ENCODE measurements around the gene RBMS3.
"Not testable (repeated sequence)": the region's sequence is repeated elsewhere in the genome, so short reads cannot be mapped to it uniquely, and the experiment has no call there.

The RBMS3 gene

DNA sequence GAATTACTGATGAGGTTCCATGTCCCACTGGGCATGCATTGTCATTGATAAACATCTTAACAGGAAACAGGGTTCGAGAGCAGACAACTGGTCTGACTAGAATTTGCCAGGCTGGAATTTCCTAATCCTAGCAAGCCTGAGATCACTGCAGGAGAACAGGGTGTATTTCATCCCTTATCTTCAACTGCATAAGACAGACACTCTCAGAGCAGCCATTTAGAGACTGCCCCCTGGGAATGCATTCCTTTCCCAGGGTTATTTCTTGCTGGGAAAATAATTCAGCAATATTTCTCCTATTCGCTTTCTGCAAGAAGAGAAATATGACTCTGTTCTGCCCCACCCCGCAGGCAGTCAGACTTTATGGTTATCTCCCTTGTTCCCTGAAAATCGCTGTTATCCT, 113.1 kb downstream of the RBMS3 start:
- not testable (repeated sequence) for FAIRE-seq

GRCh38 chr3:29397406-29397805, 116.5 kb downstream of the RBMS3 start:
- FAIRE-seq: no peak

DNA sequence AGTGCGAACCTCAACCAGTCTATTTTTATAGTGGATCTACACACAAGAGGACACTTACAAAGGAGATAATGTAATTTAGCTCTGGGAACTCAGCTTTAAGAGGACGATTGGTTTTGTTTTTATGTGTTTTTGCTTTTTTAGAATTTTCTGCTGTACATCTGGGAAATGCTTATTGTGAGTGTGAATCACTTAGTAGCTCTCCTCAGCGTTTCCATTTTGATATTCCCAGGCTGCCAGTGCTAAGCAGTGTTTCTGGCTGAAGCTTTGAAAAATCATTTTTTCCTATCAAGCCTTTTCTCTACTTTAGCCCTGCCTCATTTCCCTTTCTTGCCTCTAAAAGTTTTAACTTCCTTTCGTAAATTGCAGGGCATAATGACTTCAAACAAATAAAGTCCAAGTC, 117.9 kb downstream of the RBMS3 start:
- no peak for FAIRE-seq

GRCh38 chr3:29406291-29406832, 125.5 kb downstream of the RBMS3 start:
- no peak for FAIRE-seq

GRCh38 chr3:29408676-29409075, 127.8 kb downstream of the RBMS3 start:
- no peak for FAIRE-seq

DNA sequence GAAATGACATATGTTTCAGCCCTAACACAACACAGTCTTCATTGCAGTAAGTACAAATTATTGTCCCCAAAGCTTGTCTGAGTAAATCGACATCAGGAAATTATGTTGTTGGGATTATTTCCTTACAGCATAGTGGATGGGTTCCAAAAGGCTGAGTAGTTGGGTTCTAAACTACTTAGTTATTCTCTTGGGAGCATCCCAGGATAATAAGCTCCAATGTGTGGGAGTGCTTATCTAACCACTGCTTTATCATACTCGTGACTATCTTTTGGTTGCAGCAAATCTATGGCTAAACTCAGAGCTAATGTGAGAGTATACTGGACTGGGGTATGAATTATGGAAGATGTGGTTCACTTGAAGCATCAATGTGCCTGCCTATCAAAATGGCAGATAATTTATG, 128.5 kb downstream of the RBMS3 start:
- no peak for FAIRE-seq

DNA sequence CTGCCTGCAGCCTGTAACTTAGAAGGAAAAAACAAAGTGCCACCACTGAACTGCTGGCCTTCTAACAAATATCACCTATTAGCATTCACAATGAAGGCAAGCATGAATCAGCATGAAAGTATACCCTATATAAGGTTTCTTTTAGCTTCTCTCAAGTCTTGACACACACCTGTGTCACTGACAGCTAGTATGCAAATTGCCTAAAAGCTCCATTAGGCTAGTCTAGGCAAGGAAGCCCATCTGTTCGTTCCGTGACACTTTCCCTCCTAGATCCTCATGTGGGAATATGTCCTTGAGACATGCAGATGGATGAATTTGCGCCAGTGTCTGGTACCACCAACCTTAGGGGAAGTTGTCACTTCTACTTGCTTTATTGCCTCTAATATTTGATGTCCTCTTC, 129.3 kb downstream of the RBMS3 start:
- FAIRE-seq: no peak

DNA sequence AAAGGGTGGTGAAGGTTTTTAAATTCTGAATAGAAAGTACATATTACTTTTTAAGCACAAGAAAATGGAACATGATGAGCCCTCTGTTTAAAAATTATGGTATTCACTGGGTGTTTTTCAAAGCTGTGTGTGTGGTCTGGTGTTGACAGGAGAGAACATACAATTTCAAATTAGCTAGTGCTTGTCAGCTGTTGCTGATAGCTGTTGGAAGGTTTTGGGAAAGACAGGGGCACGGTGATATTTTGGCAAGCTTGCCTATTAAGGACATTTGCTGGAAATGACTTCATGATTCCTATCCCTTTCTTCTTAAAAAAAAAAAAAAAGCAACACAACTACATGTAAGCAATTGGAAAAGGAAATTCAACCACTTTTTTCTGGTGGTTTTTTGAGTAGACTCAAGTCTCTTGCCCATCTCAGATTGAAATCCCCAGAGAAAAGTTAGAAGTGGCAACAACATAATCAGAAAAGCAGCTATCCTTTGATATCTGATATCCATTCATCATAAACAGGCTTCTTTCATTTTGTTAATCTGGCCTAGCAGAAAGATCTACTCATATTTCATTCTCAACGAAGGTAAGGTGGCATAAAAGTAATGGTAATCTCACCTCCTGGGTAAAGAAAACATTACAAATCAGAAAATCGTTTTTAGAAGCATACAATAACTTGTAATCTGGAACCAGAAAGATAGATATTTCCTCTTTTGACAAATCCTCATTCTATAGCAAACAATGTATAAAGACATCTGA, 130.0 kb downstream of the RBMS3 start:
- no peak for FAIRE-seq

- FAIRE-seq: no peak
Measured at GRCh38 chr3:29412110-29412509, 131.2 kb downstream of the RBMS3 start.

DNA sequence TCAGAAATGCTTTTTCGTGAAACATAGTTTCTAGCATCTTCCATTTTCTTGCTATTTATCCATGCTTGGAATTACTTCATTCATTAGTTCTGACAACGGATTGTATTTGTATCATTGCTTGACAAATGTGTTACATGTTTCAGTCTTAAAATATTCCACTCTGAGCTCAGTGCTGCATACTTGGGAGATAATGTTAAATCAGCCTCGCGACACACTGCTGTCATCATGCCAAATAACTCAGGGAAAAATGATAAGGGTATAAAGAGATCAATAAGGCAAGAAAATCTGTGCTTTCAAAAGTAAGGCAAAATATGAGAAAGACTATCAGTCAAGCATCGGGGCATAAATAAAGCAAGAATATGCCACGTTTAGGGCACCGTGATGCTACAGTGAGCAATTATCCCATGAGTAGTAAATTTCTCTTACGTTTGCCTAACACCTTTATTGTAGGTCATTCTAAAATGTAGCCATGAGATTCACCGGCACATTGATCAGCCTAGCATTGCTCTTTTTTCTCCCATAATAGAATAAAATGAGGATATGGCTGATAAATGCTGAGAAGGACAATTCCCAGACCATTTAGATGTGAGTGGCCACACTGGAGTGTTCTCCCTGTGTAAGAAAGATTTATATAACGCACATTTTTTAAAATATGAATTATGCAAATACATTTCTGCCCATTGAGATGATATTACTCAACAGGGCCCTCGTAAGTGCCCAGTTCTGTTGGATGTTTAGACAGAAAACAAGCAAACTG, 133.8 kb downstream of the RBMS3 start:
- FAIRE-seq: no peak

- no peak for FAIRE-seq
Measured at GRCh38 chr3:29415482-29416223, 134.8 kb downstream of the RBMS3 start.

GRCh38 chr3:29416514-29416913, 135.6 kb downstream of the RBMS3 start:
- FAIRE-seq: no peak

- FAIRE-seq: no peak
Measured at GRCh38 chr3:29420106-29420505, 139.2 kb downstream of the RBMS3 start.

- FAIRE-seq: no peak
Measured at GRCh38 chr3:29426302-29427226, 145.7 kb downstream of the RBMS3 start.

DNA sequence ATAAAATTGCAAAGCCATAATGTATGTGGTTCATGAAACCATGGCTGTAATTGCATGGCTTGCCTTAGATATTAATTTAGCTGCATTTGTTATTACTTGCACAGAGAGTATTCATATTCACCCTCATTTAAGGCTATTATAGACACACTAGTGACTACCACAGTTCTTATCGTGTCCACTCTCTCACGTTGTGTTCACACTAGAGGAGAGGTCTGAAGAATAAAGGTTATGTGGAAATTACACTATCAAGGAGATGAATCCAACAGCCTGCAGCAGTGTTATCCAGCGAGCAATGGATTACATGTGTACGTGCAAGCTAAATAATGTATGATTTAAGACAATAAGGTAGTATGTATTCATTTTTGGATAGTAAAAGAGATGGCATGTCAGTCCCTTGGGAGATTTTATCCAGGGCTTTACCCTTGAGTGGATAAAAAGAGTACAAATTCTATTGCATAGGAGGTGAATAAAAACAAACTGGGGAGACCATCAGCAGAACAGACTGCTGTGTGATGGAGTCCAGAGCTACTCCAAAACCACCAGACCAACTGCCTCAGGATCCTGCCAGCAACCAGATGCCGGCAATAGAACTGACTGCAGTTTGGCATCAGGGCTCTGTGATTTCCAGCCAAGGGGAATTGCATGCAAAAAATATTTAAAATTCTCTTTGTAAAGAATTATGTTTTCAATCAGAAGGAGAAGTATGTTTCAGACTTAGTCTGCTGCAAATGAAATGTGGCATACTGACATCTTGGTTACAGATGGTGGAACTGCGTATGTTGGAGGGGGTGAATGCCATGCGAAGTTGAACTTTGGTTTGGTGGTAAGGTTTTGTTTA, 146.6 kb downstream of the RBMS3 start:
- FAIRE-seq: no peak

GRCh38 chr3:29429055-29429679, 148.3 kb downstream of the RBMS3 start:
- no peak for FAIRE-seq

DNA sequence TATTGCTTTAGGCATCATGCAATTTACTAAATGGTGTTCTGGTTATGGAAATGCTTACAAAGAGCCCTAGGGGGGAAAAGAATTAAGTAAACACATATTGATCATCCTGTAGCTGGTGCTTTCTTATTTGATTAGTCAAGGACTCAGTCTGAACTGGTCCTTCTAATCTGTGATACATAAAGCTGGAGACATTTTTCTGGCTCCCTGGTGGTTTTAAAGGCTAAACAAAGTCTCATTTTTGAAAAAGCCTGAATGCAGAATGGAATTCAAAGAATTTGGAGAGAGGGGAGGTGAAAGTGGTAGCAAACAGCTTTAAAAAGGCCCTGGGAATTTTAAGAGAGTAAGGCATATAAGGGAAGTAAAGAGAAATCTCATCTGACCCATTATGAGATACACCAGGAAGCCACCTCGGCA, 149.7 kb downstream of the RBMS3 start:
- no peak for FAIRE-seq

- no peak for FAIRE-seq
Measured at GRCh38 chr3:29436612-29437323, 155.9 kb downstream of the RBMS3 start.

- no peak for FAIRE-seq
Measured at GRCh38 chr3:29438580-29438979, 157.7 kb downstream of the RBMS3 start.
